HUES48 (cell line): ENCODE measurements around the gene NME2.

ENCODE experiments used
- H3K27ac ChIP-seq: one replicate; pipeline ENCODE4 v1.7.0; 2013; ENCODE audit warnings: low read depth, low read length, inconsistent platforms
- H3K27me3 ChIP-seq: 2 replicates; pipeline ENCODE4 v1.6.1; 2013; ENCODE audit warnings: mild to moderate bottlenecking, low read length; ENCODE audit not compliant: control insufficient read depth, insufficient read depth
- H3K36me3 ChIP-seq: 2 replicates; pipeline ENCODE4 v1.6.1; 2013; ENCODE audit warnings: low read length; ENCODE audit not compliant: control insufficient read depth, insufficient read depth
- H3K4me1 ChIP-seq: 2 replicates; pipeline ENCODE4 v1.6.1; 2013; ENCODE audit warnings: mild to moderate bottlenecking, low read length; ENCODE audit not compliant: control insufficient read depth, insufficient read depth
- H3K4me3 ChIP-seq: 2 replicates; pipeline ENCODE4 v1.5.1; 2013; ENCODE audit warnings: mild to moderate bottlenecking, low read depth, low read length
- H3K9ac ChIP-seq: 2 replicates; pipeline ENCODE4 v1.6.1; 2013; ENCODE audit warnings: mild to moderate bottlenecking, low read depth, low read length, moderate library complexity
- H3K9me3 ChIP-seq: 2 replicates; pipeline ENCODE4 v1.6.1; 2013; ENCODE audit warnings: low read length; ENCODE audit not compliant: control insufficient read depth, insufficient read depth

Gene NME2

DNA sequence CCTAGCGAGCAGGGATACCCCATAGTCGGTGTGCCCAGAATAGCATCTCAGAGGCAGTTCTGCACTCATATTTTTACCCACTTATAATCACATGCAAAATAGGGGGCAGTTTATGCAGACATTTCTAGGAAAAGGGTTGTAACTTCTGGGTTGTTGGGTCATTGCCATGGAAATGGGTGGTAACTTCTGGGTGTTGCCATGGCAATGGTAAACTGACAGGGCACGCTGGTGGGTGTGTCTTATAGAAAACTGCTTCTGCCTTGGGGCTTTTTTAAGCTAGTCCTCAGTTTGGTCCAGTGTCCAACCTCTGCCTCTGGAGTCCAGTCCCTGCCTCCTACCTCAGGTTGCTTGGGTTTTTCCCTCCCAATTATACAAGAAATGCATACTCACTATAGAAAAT is 38.1 kb upstream of the NME2 start:
- Histone ChIP-seq H3K9me3 (no peaks in the 10 kb centered on the region), H3K36me3 (no peaks in the 10 kb centered on the region), H3K9ac (no peak overlapping the region), H3K27me3 (no peaks in the 10 kb centered on the region), H3K4me3 (no peak overlapping the region), H3K27ac (no peak overlapping the region), H3K4me1 (no peaks in the 10 kb centered on the region)

DNA sequence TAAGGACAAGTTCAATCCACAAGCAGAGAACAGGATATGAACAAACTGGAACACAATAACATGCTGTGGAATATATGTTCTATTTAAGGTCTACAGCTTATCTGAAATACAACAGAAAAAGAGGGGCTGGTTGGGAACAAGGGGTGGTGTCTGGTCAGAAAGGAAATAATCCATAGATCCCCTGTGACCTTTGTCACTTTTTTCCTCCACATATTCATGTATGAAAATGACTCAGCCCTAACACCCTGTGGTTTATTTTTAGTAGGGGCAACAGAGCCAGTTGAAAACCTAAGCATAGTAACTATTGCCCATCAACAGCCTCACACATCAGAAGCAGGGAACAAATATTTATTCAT is 33.3 kb upstream of the NME2 start:
- Histone ChIP-seq H3K4me1 (no peaks in the 10 kb centered on the region), H3K4me3 (no peak overlapping the region), H3K9ac (no peak overlapping the region), H3K27me3 (no peaks in the 10 kb centered on the region), H3K9me3 (no peaks in the 10 kb centered on the region), H3K36me3 (no peaks in the 10 kb centered on the region), H3K27ac (no peak overlapping the region)

DNA sequence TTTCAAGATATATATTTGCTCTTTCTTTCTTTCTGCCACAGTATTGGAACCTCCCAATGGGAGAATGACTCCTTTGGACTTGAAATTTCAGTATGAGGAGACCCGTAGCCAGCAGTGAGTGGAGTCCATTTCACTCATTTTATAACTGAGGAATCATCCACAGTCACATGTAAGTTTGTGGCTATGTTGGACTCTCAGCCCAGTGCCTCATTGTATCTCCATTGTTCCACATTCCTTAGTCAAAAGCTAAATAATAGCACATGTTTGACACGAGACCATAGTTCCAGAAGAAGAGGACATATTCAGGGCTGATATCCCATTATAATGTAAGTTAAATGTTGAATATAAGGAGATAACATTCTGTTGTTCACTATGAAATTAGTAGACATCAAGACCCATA is 32.8 kb upstream of the NME2 start:
- H3K9ac ChIP-seq, result no peak overlapping the region
- H3K9me3 ChIP-seq, result no peaks in the 10 kb centered on the region
- H3K27ac ChIP-seq, result no peak overlapping the region
- no peaks in the 10 kb centered on the region for H3K27me3 ChIP-seq
- H3K4me3 ChIP-seq, result no peak overlapping the region
- no peaks in the 10 kb centered on the region for H3K36me3 ChIP-seq
- no peaks in the 10 kb centered on the region for H3K4me1 ChIP-seq

DNA sequence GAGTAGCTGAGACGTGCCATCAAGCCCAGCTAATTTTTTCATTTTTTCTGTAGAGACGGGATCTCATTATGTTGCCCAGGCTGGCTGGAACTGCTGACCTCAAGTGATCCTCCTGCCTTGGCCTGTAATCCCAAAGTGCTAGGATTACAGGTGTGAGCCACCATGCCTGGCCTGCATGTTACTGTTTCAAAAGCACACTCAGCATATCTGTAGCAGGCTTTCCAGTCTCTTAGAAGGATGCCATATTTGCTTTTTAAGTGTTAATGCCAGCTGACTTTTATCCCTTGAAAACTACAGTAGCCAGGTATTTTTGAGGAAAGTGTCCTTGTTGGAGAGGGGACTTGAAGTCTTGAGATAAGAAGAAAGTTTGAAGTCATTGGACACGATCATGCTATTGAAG is 30.3 kb upstream of the NME2 start:
- Histone ChIP-seq H3K4me1 (no peaks in the 10 kb centered on the region), H3K9me3 (no peaks in the 10 kb centered on the region), H3K27me3 (no peaks in the 10 kb centered on the region), H3K36me3 (no peaks in the 10 kb centered on the region), H3K9ac (no peak overlapping the region), H3K27ac (no peak overlapping the region), H3K4me3 (no peak overlapping the region)

DNA sequence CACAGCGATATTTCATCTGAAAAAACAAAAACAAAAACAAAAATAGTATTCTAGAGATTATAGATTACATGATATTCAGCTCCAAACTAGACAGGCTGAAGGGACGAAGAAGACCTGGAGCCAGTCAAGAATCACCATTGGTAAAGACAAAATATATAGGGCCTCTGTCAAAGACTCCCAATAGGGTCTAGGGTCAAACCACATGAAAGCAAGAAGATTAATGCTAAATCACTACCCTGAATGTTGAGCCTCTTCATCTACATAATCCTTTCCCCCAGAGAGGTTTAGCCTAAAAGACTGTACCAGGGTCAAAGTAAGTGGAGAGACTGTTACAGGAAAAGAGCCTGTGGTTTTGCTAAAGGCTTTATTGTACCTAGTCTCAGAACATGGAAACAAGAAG is 23.6 kb upstream of the NME2 start:
- no peak overlapping the region for H3K9ac ChIP-seq
- no peak overlapping the region for H3K4me3 ChIP-seq
- no peaks in the 10 kb centered on the region for H3K9me3 ChIP-seq
- H3K4me1 ChIP-seq, result no peaks in the 10 kb centered on the region
- no peaks in the 10 kb centered on the region for H3K27me3 ChIP-seq
- no peak overlapping the region for H3K27ac ChIP-seq
- no peaks in the 10 kb centered on the region for H3K36me3 ChIP-seq

DNA sequence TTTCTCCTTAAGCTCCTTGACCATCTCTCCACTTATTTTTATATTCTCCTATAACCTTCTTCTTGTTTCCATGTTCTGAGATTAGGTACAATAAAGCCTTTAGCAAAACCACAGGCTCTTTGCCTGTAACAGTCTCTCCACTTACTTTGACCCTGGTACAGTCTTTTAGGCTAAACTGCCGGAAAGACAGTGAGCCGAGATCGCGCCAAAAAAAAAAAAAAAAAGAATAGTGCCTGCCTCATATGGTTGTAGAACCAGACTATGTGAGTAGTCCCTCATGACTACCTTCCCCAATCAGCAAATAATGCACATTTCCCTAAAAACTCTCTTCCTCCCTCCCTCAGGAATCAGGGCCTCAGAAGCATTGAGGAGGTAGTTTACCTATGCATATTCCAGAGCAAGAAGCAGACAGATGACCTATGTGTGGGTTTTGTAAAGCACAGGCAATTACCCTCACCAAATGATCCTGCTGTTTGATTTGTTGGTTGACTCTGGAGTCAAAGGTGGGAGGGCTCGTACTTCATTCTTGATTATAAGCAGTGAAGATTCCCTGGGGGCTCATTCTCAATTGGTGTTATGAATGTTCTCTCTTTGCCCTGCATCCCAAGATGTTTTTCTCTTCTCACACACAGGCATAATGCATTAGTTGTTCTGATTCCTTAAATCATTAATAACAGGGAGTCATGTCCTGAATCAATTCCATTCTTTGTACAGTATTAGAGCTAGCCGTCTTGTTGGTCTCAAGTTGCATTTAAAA is 21.8 kb upstream of the NME2 start:
- H3K9ac ChIP-seq, result no peak overlapping the region

DNA sequence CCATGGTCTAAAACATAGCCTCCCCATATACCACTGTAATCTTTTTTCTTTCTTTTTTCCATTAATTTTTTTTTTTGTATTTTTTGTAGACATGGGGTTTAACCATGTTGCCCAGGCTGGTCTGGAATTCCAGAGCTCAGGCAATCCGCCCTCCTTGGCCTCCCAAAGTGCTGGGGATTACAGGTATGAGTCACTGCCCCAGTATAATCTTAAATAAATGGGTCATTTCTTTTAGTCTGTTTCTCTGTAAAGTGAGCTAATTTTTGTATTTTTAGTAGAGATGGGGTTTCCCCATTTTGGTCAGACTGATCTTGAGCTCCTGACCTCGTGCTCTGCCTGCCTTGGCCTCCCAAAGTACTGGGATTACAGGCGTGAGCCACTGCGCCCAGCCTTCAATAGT is 18.6 kb upstream of the NME2 start:
- H3K27me3 ChIP-seq, result no peaks in the 10 kb centered on the region
- H3K4me3 ChIP-seq, result no peak overlapping the region
- no peak overlapping the region for H3K27ac ChIP-seq
- H3K4me1 ChIP-seq, result peaks cover 1% of the 10 kb centered on the region; the same call in 1 of the 2 replicates
- no peak overlapping the region for H3K9ac ChIP-seq
- no peaks in the 10 kb centered on the region for H3K9me3 ChIP-seq
- no peaks in the 10 kb centered on the region for H3K36me3 ChIP-seq

More for the DNA sequence above, 21.8 kb upstream of the NME2 start:
- Histone ChIP-seq H3K36me3 (no peaks in the 10 kb centered on the region), H3K9me3 (no peaks in the 10 kb centered on the region), H3K4me3 (no peak overlapping the region), H3K27me3 (no peaks in the 10 kb centered on the region), H3K27ac (no peak overlapping the region), H3K4me1 (no peaks in the 10 kb centered on the region)

DNA sequence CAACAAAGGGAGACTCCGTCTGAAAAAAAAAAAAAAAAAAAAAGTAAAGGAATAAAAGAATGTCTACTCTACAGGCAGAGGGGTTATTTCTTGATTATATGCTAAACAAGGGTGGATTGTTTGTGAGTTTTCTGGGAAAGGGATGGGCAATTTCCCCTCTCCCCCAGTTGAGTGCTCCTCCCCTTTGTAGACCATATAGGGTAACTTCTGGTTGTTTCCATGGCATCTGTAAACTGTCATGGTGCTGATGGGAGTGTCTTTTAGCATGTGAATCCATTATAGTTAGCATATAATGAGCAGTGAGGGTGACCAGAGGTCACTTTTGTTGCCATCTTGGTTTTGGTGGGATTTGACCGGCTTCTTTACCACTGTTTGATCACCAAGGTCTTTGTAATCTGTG is 17.0 kb upstream of the NME2 start:
- H3K4me3 ChIP-seq, result no peak overlapping the region
- H3K9ac ChIP-seq, result no peak overlapping the region
- H3K27ac ChIP-seq, result no peak overlapping the region
- peaks cover 5% of the 10 kb centered on the region for H3K4me1 ChIP-seq
- H3K27me3 ChIP-seq, result no peaks in the 10 kb centered on the region
- no peaks in the 10 kb centered on the region for H3K36me3 ChIP-seq
- no peaks in the 10 kb centered on the region for H3K9me3 ChIP-seq

DNA sequence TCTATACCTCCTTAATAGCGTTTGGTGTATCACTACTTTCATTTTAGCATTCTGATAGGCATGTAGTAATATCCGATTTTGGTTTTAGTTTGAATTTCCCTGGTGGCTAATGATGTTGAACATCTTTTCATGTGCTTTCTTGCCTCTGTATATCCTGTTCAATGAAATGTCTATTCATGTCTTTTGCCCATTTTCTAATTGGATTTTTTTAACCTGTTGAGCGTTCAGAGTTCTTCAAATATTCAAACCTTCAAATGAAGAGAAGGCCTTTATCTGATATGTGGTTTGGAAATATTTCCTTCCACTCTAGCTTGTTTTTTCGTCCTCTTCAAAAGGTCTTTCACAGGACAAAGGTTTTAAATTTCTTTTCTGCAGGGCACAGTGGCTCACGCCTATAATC is 15.3 kb upstream of the NME2 start:
- H3K4me1 ChIP-seq, result peaks cover 10% of the 10 kb centered on the region
- H3K9ac ChIP-seq, result no peak overlapping the region
- no peak overlapping the region for H3K4me3 ChIP-seq
- no peak overlapping the region for H3K27ac ChIP-seq
- peaks cover 7% of the 10 kb centered on the region for H3K36me3 ChIP-seq
- no peaks in the 10 kb centered on the region for H3K27me3 ChIP-seq
- no peaks in the 10 kb centered on the region for H3K9me3 ChIP-seq

DNA sequence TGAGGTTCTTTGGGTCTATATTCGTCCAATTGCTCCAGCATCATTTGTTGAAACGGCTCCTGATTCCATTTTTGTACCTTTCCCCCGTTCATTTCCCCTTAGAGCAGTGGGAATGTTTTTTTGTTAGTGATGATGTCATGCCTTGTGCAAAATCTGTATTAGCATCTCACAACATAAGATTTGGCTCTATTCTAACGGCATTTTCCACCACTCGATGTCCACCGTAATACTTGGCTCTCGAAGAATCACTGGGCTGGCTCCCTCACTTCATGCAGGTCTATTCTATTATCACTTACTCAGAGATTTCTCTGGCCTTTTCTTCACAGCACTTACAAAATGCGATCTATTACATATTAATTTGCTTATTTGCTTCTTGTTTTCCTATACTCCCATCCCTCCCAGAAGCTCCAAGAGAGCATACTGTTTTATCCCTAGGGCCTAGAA is 13.4 kb upstream of the NME2 start:
- H3K9me3 ChIP-seq, result no peaks in the 10 kb centered on the region
- H3K36me3 ChIP-seq, result peaks cover 24% of the 10 kb centered on the region
- no peaks in the 10 kb centered on the region for H3K27me3 ChIP-seq
- H3K27ac ChIP-seq, result peak overlapping the region; percentile 90
- peak overlapping the region; percentile 10; the same call in 1 of the 2 replicates for H3K9ac ChIP-seq
- peak overlapping the region; percentile 56 for H3K4me3 ChIP-seq
- peaks cover 10% of the 10 kb centered on the region for H3K4me1 ChIP-seq

DNA sequence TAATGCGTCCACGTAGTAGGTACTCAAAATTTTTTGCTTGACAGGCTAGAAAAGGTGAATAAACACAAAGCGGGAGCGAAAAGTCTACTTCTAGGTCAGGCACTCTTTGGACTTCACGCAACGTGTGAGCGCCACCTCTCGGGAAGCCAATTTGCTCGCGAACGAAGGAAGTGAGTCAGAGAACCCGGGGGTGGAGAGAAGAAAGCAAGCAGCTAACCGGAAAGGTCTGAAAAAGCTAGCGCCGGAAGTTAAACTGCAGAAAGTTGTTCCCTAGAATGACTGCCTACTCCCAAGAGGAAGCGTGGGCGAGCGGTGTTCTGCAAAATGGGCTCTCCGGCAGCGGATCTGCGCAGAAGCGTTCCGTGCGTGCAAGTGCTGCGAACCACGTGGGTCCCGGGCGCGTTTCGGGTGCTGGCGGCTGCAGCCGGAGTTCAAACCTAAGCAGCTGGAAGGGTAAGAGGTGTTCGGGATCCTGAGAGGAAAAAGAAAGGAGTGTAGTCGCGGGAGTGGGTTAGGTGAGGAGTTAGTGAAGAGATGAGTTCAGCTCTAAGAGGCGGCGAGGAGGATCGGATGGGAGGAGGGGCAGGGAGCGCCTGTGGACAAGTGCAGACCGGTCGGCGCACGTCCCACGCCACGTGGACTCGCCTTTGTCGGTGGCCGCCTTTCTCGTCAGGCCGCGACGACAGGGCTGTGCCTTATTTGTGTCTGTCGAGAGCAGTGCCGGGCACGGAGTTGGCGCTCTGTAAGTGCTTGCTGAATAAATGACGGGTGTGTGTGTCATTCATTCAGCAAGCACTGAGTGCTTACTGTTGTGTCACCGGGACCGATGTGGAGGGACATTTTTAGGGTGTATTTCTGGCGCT is 12.8 kb upstream of the NME2 start, which contains the start of gene NME1:
Gene NME1, plus strand, starts transcription at position 350 of the 863 bp plus-strand sequence. CDS start 2,096 bp downstream, outside the sequence.
- H3K27me3 ChIP-seq, result no peaks in the 10 kb centered on the region

More for the DNA sequence above, 12.8 kb upstream of the NME2 start, which contains the start of gene NME1:
- Histone ChIP-seq H3K4me3 (peak within 1 kb of the TSS; percentile 82), H3K36me3 (peaks cover 30% of the 10 kb centered on the region), H3K9me3 (no peaks in the 10 kb centered on the region), H3K27ac (peak within 1 kb of the TSS; percentile 90), H3K9ac (peak within 1 kb of the TSS; percentile 92), H3K4me1 (peaks cover 10% of the 10 kb centered on the region)
